ENCODE data around the gene LRBA. TPM values are rescaled to one million over a fixed set of nuclear protein-coding genes. Genes with fewer than 3 reads are reported as not detected.

Gene LRBA
- total and polyA plus RNA-seq, 2 donors (not counting 1 experiment from before 2014, with no cell fraction given): 16.4 to 36.7 TPM

GRCh38 chr4:150479657-150480056, 535.4 kb downstream of the LRBA start:
- DNase-seq (ENCODE audit: low read depth in 2 of 2): peak in 1 of 2 donors; percentile 78
- Histone ChIP-seq H3K36me3 (ENCODE audit: control insufficient read depth, insufficient read depth, low read length) (no peaks in the 10 kb centered on the region), H3K4me2 (ENCODE audit: extremely low read depth, insufficient read depth, low read length) (no peak overlapping the region), H3K27ac (ENCODE audit: insufficient read depth, low read length) (no peak overlapping the region), H3K9ac (ENCODE audit: insufficient read depth, low read length) (no peak overlapping the region), H3K4me1 (ENCODE audit: control insufficient read depth, extremely low read depth, insufficient read depth, low read length) (no peaks in the 10 kb centered on the region), H3K27me3 (ENCODE audit: control insufficient read depth, insufficient read depth, low read length) (no peaks in the 10 kb centered on the region), H3K9me3 (ENCODE audit: control insufficient read depth, insufficient read depth, low read depth, low read length) (no peaks in the 10 kb centered on the region), H2AFZ (ENCODE audit: low read length) (no peak overlapping the region), H4K20me1 (ENCODE audit: control insufficient read depth, extremely low read depth, insufficient read depth, low read length) (no peaks in the 10 kb centered on the region), H3K4me3 (replicated peaks in 1 of 4; ENCODE audit: control extremely low read depth in 1 of 4, insufficient read depth in 1 of 4, low read depth in 3 of 4, low read length in 4 of 4) (no peak overlapping the region), H3K79me2 (ENCODE audit: control insufficient read depth, insufficient read depth, low read length) (no peaks in the 10 kb centered on the region)
- no peak for TF ChIP-seq CTCF (conservative IDR thresholded peaks at IDR 0.05 in 1 of 2, IDR thresholded peaks at IDR 0.05 in 1 of 2; ENCODE audit: low read depth in 1 of 2, low read length in 2 of 2)
- TF ChIP-seq EZH2 (IDR thresholded peaks at IDR 0.05; ENCODE audit: low read length, missing control alignments): no peak

GRCh38 chr4:150477869-150478268, 537.2 kb downstream of the LRBA start:
- no peak overlapping the region for H3K9ac ChIP-seq (ENCODE audit: insufficient read depth, low read length)
- H3K4me2 ChIP-seq (ENCODE audit: extremely low read depth, insufficient read depth, low read length): no peak overlapping the region
- no peak overlapping the region for H3K27ac ChIP-seq (ENCODE audit: insufficient read depth, low read length)
- H3K9me3 ChIP-seq (ENCODE audit: control insufficient read depth, insufficient read depth, low read depth, low read length): no peaks in the 10 kb centered on the region
- H4K20me1 ChIP-seq (ENCODE audit: control insufficient read depth, extremely low read depth, insufficient read depth, low read length): no peaks in the 10 kb centered on the region
- H3K4me1 ChIP-seq (ENCODE audit: control insufficient read depth, extremely low read depth, insufficient read depth, low read length): no peaks in the 10 kb centered on the region
- H3K27me3 ChIP-seq (ENCODE audit: control insufficient read depth, insufficient read depth, low read length): no peaks in the 10 kb centered on the region
- H3K36me3 ChIP-seq (ENCODE audit: control insufficient read depth, insufficient read depth, low read length): no peaks in the 10 kb centered on the region
- no peak overlapping the region for H2AFZ ChIP-seq (ENCODE audit: low read length)
- no peak for DNase-seq (ENCODE audit: low read depth in 2 of 2)
- H3K4me3 ChIP-seq (replicated peaks in 1 of 4; ENCODE audit: control extremely low read depth in 1 of 4, insufficient read depth in 1 of 4, low read depth in 3 of 4, low read length in 4 of 4): no peak overlapping the region
- no peaks in the 10 kb centered on the region for H3K79me2 ChIP-seq (ENCODE audit: control insufficient read depth, insufficient read depth, low read length)
- TF ChIP-seq CTCF (conservative IDR thresholded peaks at IDR 0.05 in 1 of 2, IDR thresholded peaks at IDR 0.05 in 1 of 2; ENCODE audit: low read depth in 1 of 2, low read length in 2 of 2): no peak
- no peak for TF ChIP-seq EZH2 (IDR thresholded peaks at IDR 0.05; ENCODE audit: low read length, missing control alignments)

GRCh38 chr4:150476776-150477175, 538.3 kb downstream of the LRBA start:
- Histone ChIP-seq H3K4me1 (ENCODE audit: control insufficient read depth, extremely low read depth, insufficient read depth, low read length) (no peaks in the 10 kb centered on the region), H3K27ac (ENCODE audit: insufficient read depth, low read length) (no peak overlapping the region), H3K36me3 (ENCODE audit: control insufficient read depth, insufficient read depth, low read length) (no peaks in the 10 kb centered on the region), H4K20me1 (ENCODE audit: control insufficient read depth, extremely low read depth, insufficient read depth, low read length) (no peaks in the 10 kb centered on the region), H3K27me3 (ENCODE audit: control insufficient read depth, insufficient read depth, low read length) (no peaks in the 10 kb centered on the region), H3K9me3 (ENCODE audit: control insufficient read depth, insufficient read depth, low read depth, low read length) (no peaks in the 10 kb centered on the region), H3K9ac (ENCODE audit: insufficient read depth, low read length) (no peak overlapping the region), H3K79me2 (ENCODE audit: control insufficient read depth, insufficient read depth, low read length) (no peaks in the 10 kb centered on the region), H2AFZ (ENCODE audit: low read length) (no peak overlapping the region), H3K4me2 (ENCODE audit: extremely low read depth, insufficient read depth, low read length) (no peak overlapping the region), H3K4me3 (replicated peaks in 1 of 4; ENCODE audit: control extremely low read depth in 1 of 4, insufficient read depth in 1 of 4, low read depth in 3 of 4, low read length in 4 of 4) (no peak overlapping the region)
- DNase-seq (ENCODE audit: low read depth in 2 of 2): no peak
- TF ChIP-seq EZH2 (IDR thresholded peaks at IDR 0.05; ENCODE audit: low read length, missing control alignments) (no peak), CTCF (conservative IDR thresholded peaks at IDR 0.05 in 1 of 2, IDR thresholded peaks at IDR 0.05 in 1 of 2; ENCODE audit: low read depth in 1 of 2, low read length in 2 of 2) (no peak)

Data from fibroblast of lung (primary cell).